Measurements from ENCODE around the gene NEAT1.

NEAT1 gene

DNA sequence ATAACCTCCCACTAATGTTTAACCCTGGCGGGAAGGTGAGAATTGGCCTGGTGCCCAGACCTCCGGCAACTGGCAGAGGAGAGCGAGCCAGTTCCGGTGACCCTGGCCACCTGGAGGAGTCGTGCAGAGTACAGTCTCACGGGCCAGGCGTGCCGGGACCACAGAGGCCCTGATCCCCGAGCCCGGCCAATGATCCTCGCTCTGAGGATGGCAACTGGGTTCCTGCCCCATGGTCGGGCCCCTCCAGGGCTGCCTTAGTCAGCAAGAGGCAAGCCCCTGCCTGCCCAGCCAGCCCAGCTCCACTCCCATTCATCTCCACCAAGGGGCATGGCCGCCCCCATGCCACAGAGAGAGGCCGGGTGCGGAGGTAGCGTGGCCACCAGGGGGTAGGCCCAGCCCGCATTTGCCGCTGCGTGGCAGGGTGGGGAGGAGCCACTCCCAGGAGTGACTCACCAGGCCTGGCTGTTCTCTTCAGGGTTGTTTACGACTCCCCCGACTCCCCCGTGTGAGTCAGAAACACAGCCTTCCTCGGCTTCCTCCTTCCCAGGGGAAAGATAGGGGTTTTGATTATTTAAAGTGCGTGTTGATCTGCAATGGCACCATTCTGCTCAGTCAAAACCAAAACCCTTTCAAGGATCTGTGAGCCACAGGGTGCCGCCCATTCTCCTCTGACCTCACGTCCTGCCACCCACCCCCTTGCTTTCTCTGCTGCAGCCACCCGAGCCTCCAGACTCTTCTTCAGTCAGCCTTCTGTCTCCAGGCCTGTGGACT, 40.4 kb upstream of the NEAT1 start, which contains the start of gene SLC25A45:
SLC25A45 (minus strand) TSS at position 614 of the 771 bp plus-strand sequence. CDS start 695 bp downstream, outside the sequence.
- H3K4me1 ChIP-seq (ENCODE audit: low read length): peaks cover 51% of the 10 kb centered on the region
- TF ChIP-seq, protein P1, sequence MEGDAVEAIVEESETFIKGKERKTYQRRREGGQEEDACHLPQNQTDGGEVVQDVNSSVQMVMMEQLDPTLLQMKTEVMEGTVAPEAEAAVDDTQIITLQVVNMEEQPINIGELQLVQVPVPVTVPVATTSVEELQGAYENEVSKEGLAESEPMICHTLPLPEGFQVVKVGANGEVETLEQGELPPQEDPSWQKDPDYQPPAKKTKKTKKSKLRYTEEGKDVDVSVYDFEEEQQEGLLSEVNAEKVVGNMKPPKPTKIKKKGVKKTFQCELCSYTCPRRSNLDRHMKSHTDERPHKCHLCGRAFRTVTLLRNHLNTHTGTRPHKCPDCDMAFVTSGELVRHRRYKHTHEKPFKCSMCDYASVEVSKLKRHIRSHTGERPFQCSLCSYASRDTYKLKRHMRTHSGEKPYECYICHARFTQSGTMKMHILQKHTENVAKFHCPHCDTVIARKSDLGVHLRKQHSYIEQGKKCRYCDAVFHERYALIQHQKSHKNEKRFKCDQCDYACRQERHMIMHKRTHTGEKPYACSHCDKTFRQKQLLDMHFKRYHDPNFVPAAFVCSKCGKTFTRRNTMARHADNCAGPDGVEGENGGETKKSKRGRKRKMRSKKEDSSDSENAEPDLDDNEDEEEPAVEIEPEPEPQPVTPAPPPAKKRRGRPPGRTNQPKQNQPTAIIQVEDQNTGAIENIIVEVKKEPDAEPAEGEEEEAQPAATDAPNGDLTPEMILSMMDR (IDR thresholded peaks at IDR 0.05; ENCODE audit: low read depth, low read length): peak; percentile 90
- TF ChIP-seq EZH2phosphoT487 (IDR thresholded peaks at IDR 0.05; ENCODE audit: low read depth): no peak
- H3K27ac ChIP-seq (ENCODE audit: low read length): peak within 1 kb of the TSS; percentile 82

DNA sequence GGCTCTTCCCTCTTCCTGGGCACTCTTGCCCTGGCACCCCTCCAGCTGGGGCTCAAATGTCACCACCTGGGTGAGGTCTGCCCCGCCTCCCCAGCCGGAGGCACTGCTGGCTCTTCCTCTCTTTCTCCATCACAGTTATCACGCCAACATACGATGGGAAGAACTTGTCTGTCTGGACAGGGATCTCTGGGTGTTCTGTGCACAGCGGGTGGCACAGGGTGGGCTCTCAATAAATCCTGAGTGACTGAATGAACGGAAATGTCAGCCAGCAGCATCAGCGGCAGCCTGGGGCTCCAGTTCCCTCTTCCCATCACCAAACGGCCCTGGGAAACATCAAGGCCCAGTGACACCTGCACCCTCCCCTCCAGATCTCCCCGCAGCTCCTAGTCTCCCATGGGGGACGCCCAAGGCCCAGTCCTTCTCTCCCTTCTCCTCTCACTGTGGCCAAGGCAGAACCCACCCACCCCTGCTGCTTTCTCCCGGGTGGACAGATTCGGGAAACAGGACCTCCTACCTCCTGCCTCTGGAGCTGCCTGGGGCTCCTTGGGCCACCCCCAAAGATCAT, 39.7 kb upstream of the NEAT1 start:
- Histone ChIP-seq H3K4me3 (ENCODE audit: low read length) (peak overlapping the region; percentile 76), H3K27ac (ENCODE audit: low read length) (peak overlapping the region; percentile 82), H3K79me2 (ENCODE audit: low read length) (peaks cover 4% of the 10 kb centered on the region), H3K4me2 (ENCODE audit: low read length) (peak overlapping the region; percentile 96), H2AFZ (ENCODE audit: low read depth, low read length) (peak overlapping the region; percentile 69; the same call in 1 of the 2 replicates), H4K20me1 (ENCODE audit: insufficient read depth, low read length) (no peaks in the 10 kb centered on the region), H3K36me3 (replicated peaks; ENCODE audit: low read depth, low read length) (no peaks in the 10 kb centered on the region), H3K9me3 (ENCODE audit: insufficient read depth, low read length) (no peaks in the 10 kb centered on the region), H3K27me3 (ENCODE audit: low read depth, low read length) (no peaks in the 10 kb centered on the region), H3K9ac (ENCODE audit: low read length) (peak overlapping the region; percentile 75), H3K4me1 (ENCODE audit: low read length) (peaks cover 46% of the 10 kb centered on the region)
- TF ChIP-seq, protein P1 (IDR thresholded peaks at IDR 0.05; ENCODE audit: low read depth, low read length): no peak
- TF ChIP-seq EZH2phosphoT487 (IDR thresholded peaks at IDR 0.05; ENCODE audit: low read depth): no peak

More for the DNA sequence above, 40.4 kb upstream of the NEAT1 start, which contains the start of gene SLC25A45:
- peak within 1 kb of the TSS; percentile 75 for H3K9ac ChIP-seq (ENCODE audit: low read length)
- H3K36me3 ChIP-seq (replicated peaks; ENCODE audit: low read depth, low read length): no peaks in the 10 kb centered on the region
- H4K20me1 ChIP-seq (ENCODE audit: insufficient read depth, low read length): no peaks in the 10 kb centered on the region
- no peaks in the 10 kb centered on the region for H3K27me3 ChIP-seq (ENCODE audit: low read depth, low read length)
- peaks cover 4% of the 10 kb centered on the region for H3K79me2 ChIP-seq (ENCODE audit: low read length)
- H3K9me3 ChIP-seq (ENCODE audit: insufficient read depth, low read length): no peaks in the 10 kb centered on the region
- peak within 1 kb of the TSS; percentile 69 for H2AFZ ChIP-seq (ENCODE audit: low read depth, low read length)
- H3K4me3 ChIP-seq (ENCODE audit: low read length): peak within 1 kb of the TSS; percentile 76
- peak within 1 kb of the TSS; percentile 96 for H3K4me2 ChIP-seq (ENCODE audit: low read length)

- Histone ChIP-seq H3K4me2 (ENCODE audit: low read length) (0 out of 2 replicates have a peak overlapping the region, but pooled peaks have one; percentile 1), H3K27me3 (ENCODE audit: low read depth, low read length) (no peaks in the 10 kb centered on the region), H3K27ac (ENCODE audit: low read length) (peak overlapping the region; percentile 82), H3K79me2 (ENCODE audit: low read length) (peaks cover 4% of the 10 kb centered on the region), H3K9me3 (ENCODE audit: insufficient read depth, low read length) (no peaks in the 10 kb centered on the region), H3K9ac (ENCODE audit: low read length) (no peak overlapping the region), H3K4me3 (ENCODE audit: low read length) (no peak overlapping the region), H2AFZ (ENCODE audit: low read depth, low read length) (no peak overlapping the region), H3K36me3 (replicated peaks; ENCODE audit: low read depth, low read length) (no peaks in the 10 kb centered on the region), H4K20me1 (ENCODE audit: insufficient read depth, low read length) (no peaks in the 10 kb centered on the region), H3K4me1 (ENCODE audit: low read length) (peaks cover 37% of the 10 kb centered on the region)
- no peak for TF ChIP-seq EZH2phosphoT487 (IDR thresholded peaks at IDR 0.05; ENCODE audit: low read depth)
- TF ChIP-seq, protein P1 (IDR thresholded peaks at IDR 0.05; ENCODE audit: low read depth, low read length): no peak
Measured at GRCh38 chr11:65383778-65384177, 38.8 kb upstream of the NEAT1 start.

- Histone ChIP-seq H3K79me2 (ENCODE audit: low read length) (peaks cover 4% of the 10 kb centered on the region), H3K4me1 (ENCODE audit: low read length) (peaks cover 35% of the 10 kb centered on the region), H3K9ac (ENCODE audit: low read length) (no peak overlapping the region), H3K27me3 (ENCODE audit: low read depth, low read length) (no peaks in the 10 kb centered on the region), H3K4me2 (ENCODE audit: low read length) (no peak overlapping the region), H3K4me3 (ENCODE audit: low read length) (no peak overlapping the region), H2AFZ (ENCODE audit: low read depth, low read length) (no peak overlapping the region), H3K9me3 (ENCODE audit: insufficient read depth, low read length) (no peaks in the 10 kb centered on the region), H3K36me3 (replicated peaks; ENCODE audit: low read depth, low read length) (no peaks in the 10 kb centered on the region), H4K20me1 (ENCODE audit: insufficient read depth, low read length) (no peaks in the 10 kb centered on the region), H3K27ac (ENCODE audit: low read length) (no peak overlapping the region)
- TF ChIP-seq, protein P1 (IDR thresholded peaks at IDR 0.05; ENCODE audit: low read depth, low read length): no peak
- TF ChIP-seq EZH2phosphoT487 (IDR thresholded peaks at IDR 0.05; ENCODE audit: low read depth): no peak
Measured at GRCh38 chr11:65384301-65384889, 38.2 kb upstream of the NEAT1 start.
